ENCODE results near the gene LASP1.

Gene LASP1

GRCh38 chr17:38908676-38909181 lies 38.9 kb downstream of the LASP1 start:
- no peak for TF ChIP-seq OSR1 (CRISPR knock-in tag; IDR thresholded peaks at IDR 0.05)
- TF ChIP-seq TCF4 (CRISPR knock-in tag; IDR thresholded peaks at IDR 0.05; ENCODE audit: borderline replicate concordance) = no peak
- no peak for TF ChIP-seq CREB5 (CRISPR knock-in tag; IDR thresholded peaks at IDR 0.05; ENCODE audit: low read depth)
- no peak for TF ChIP-seq BACH2 (CRISPR knock-in tag; IDR thresholded peaks at IDR 0.05; ENCODE audit: borderline replicate concordance)
- TF ChIP-seq GLIS3 (CRISPR knock-in tag; IDR thresholded peaks at IDR 0.05) = no peak
- TF ChIP-seq ZFP30 (CRISPR knock-in tag; IDR thresholded peaks at IDR 0.05) = no peak
- TF ChIP-seq ZNF565 (CRISPR knock-in tag; conservative IDR thresholded peaks at IDR 0.05; ENCODE audit: low read depth) = no peak
- no peak for TF ChIP-seq ZNF70 (CRISPR knock-in tag; IDR thresholded peaks at IDR 0.05)
- no peak for TF ChIP-seq TSHZ2 (CRISPR knock-in tag; IDR thresholded peaks at IDR 0.05)
- no peak for TF ChIP-seq ZFP3 (CRISPR knock-in tag; IDR thresholded peaks at IDR 0.05)
- no peak for TF ChIP-seq PATZ1 (CRISPR knock-in tag; IDR thresholded peaks at IDR 0.05; ENCODE audit: borderline replicate concordance)
- no peak for TF ChIP-seq ISL1 (CRISPR knock-in tag; IDR thresholded peaks at IDR 0.05)
- TF ChIP-seq CSDC2 (CRISPR knock-in tag; IDR thresholded peaks at IDR 0.05) = no peak
- TF ChIP-seq TOX (CRISPR knock-in tag; IDR thresholded peaks at IDR 0.05; ENCODE audit: borderline replicate concordance) = no peak
- TF ChIP-seq PPARA (CRISPR knock-in tag; IDR thresholded peaks at IDR 0.05; ENCODE audit: borderline replicate concordance) = no peak
- TF ChIP-seq POU6F1 (CRISPR knock-in tag; IDR thresholded peaks at IDR 0.05; ENCODE audit: borderline replicate concordance, low read depth) = no peak
- TF ChIP-seq RARB (CRISPR knock-in tag; IDR thresholded peaks at IDR 0.05) = no peak
- no peak for TF ChIP-seq ZNF8 (CRISPR knock-in tag; IDR thresholded peaks at IDR 0.05)
- TF ChIP-seq ESRRG (CRISPR knock-in tag; IDR thresholded peaks at IDR 0.05) = no peak
- no peak for ATAC-seq

GRCh38 chr17:38910325-38910724 lies 40.5 kb downstream of the LASP1 start:
- TF ChIP-seq ISL1 (CRISPR knock-in tag; IDR thresholded peaks at IDR 0.05) = no peak
- TF ChIP-seq ESRRG (CRISPR knock-in tag; IDR thresholded peaks at IDR 0.05) = no peak
- no peak for TF ChIP-seq TSHZ2 (CRISPR knock-in tag; IDR thresholded peaks at IDR 0.05)
- TF ChIP-seq OSR1 (CRISPR knock-in tag; IDR thresholded peaks at IDR 0.05) = no peak
- TF ChIP-seq GLIS3 (CRISPR knock-in tag; IDR thresholded peaks at IDR 0.05) = no peak
- no peak for TF ChIP-seq CSRNP3 (CRISPR knock-in tag; IDR thresholded peaks at IDR 0.05)
- no peak for TF ChIP-seq ZC3H10 (CRISPR knock-in tag; IDR thresholded peaks at IDR 0.05)
- no peak for TF ChIP-seq ZNF8 (CRISPR knock-in tag; IDR thresholded peaks at IDR 0.05)
- no peak for TF ChIP-seq RARB (CRISPR knock-in tag; IDR thresholded peaks at IDR 0.05)
- TF ChIP-seq ZFP30 (CRISPR knock-in tag; IDR thresholded peaks at IDR 0.05) = no peak
- TF ChIP-seq ZFP3 (CRISPR knock-in tag; IDR thresholded peaks at IDR 0.05) = no peak
- no peak for TF ChIP-seq BACH2 (CRISPR knock-in tag; IDR thresholded peaks at IDR 0.05; ENCODE audit: borderline replicate concordance)
- no peak for TF ChIP-seq SNAI2 (CRISPR knock-in tag; IDR thresholded peaks at IDR 0.05)
- no peak for TF ChIP-seq ARNTL (CRISPR knock-in tag; IDR thresholded peaks at IDR 0.05; ENCODE audit: borderline replicate concordance, low read depth)
- no peak for TF ChIP-seq CREB5 (CRISPR knock-in tag; IDR thresholded peaks at IDR 0.05; ENCODE audit: low read depth)
- no peak for TF ChIP-seq PPARA (CRISPR knock-in tag; IDR thresholded peaks at IDR 0.05; ENCODE audit: borderline replicate concordance)
- no peak for TF ChIP-seq TOX (CRISPR knock-in tag; IDR thresholded peaks at IDR 0.05; ENCODE audit: borderline replicate concordance)
- no peak for TF ChIP-seq ZNF565 (CRISPR knock-in tag; conservative IDR thresholded peaks at IDR 0.05; ENCODE audit: low read depth)
- TF ChIP-seq POU6F1 (CRISPR knock-in tag; IDR thresholded peaks at IDR 0.05; ENCODE audit: borderline replicate concordance, low read depth) = no peak
- no peak for ATAC-seq

All from SK-N-SH treated with all-trans-retinoic acid at 6 μM for 48 hours (cell line).